Sigmoid colon (tissue), 4 donors: ENCODE measurements around the gene ADH7.

Experiments
- EP300 ChIP-seq, 4 donors: sonication (generic); formaldehyde crosslinking; IDR thresholded peaks; one replicate each; pipeline ENCODE4 v1.6.1; 2017; ENCODE audit warnings: antibody characterized with exemption in 4 of 4
- POLR2A ChIP-seq, 2 donors: fragments of 450-650 bp; IDR thresholded peaks; one replicate each; pipeline ENCODE4 v1.6.1; 2016; ENCODE audit warnings: antibody characterized with exemption in 2 of 2, mild to moderate bottlenecking in 2 of 2, moderate library complexity in 2 of 2
- POLR2AphosphoS5 ChIP-seq, 4 donors: sonication (generic); formaldehyde crosslinking; IDR thresholded peaks; one replicate each; pipeline ENCODE4 v1.6.1; 2017; ENCODE audit warnings: antibody characterized with exemption in 4 of 4
- TF ChIP-seq, protein P1 (sequence below), 4 experiments: fragments of 450-650 bp in 3 of 4; fragments of 200-600 bp in 1 of 4; IDR thresholded peaks; one replicate each; pipeline ENCODE4 v1.5.1; 2016 to 2019; ENCODE audit warnings: antibody characterized with exemption in 4 of 4, mild to moderate bottlenecking in 3 of 4, moderate library complexity in 2 of 4

DNA sequence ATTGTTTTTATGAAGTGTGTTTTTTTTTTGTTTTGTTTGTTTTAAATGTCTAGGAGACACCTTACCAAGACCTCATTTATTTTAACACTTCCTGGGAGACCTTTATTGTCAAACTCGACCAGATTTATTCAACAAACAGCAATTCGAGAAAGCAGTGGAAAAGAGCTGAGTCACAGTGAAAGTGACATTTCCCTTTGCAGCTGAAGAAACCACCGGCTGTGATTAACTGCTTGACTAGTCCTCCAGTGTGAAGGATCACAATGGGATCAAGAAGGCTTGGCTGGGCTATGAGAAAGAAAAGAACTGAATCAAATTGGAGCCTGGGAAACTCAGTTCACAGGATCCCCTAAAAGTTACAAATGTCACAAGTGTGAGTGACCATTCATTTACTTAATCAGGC is 11.9 kb upstream of the ADH7 start:
- TF ChIP-seq EP300 (IDR thresholded peaks at IDR 0.05), result no peak
- TF ChIP-seq, protein P1, sequence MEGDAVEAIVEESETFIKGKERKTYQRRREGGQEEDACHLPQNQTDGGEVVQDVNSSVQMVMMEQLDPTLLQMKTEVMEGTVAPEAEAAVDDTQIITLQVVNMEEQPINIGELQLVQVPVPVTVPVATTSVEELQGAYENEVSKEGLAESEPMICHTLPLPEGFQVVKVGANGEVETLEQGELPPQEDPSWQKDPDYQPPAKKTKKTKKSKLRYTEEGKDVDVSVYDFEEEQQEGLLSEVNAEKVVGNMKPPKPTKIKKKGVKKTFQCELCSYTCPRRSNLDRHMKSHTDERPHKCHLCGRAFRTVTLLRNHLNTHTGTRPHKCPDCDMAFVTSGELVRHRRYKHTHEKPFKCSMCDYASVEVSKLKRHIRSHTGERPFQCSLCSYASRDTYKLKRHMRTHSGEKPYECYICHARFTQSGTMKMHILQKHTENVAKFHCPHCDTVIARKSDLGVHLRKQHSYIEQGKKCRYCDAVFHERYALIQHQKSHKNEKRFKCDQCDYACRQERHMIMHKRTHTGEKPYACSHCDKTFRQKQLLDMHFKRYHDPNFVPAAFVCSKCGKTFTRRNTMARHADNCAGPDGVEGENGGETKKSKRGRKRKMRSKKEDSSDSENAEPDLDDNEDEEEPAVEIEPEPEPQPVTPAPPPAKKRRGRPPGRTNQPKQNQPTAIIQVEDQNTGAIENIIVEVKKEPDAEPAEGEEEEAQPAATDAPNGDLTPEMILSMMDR (IDR thresholded peaks at IDR 0.05), result no peak
- TF ChIP-seq POLR2A (IDR thresholded peaks at IDR 0.05), result no peak
- TF ChIP-seq POLR2AphosphoS5 (IDR thresholded peaks at IDR 0.05), result no peak
